ENCODE results near the gene CADM3.

DNA sequence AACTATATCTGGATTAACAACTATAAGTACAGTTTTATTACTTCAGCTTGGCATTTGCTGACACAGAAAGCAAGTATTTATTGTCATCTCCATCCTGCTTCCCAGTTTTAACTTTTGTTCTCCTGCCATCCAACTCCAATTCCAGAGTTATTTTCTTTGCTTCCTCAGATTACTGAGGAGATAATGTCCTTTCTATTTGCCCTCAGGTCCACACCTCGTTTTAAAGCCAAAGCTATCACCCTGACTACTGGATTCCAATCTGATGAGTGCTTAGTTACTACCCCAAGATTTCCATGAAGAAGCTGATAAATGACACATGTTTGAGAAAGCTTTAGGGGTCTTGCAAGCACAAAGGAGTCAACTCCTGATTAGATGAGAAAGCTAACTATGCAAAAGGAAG, 58.5 kb downstream of the CADM3 start:
- TF ChIP-seq, protein P1, sequence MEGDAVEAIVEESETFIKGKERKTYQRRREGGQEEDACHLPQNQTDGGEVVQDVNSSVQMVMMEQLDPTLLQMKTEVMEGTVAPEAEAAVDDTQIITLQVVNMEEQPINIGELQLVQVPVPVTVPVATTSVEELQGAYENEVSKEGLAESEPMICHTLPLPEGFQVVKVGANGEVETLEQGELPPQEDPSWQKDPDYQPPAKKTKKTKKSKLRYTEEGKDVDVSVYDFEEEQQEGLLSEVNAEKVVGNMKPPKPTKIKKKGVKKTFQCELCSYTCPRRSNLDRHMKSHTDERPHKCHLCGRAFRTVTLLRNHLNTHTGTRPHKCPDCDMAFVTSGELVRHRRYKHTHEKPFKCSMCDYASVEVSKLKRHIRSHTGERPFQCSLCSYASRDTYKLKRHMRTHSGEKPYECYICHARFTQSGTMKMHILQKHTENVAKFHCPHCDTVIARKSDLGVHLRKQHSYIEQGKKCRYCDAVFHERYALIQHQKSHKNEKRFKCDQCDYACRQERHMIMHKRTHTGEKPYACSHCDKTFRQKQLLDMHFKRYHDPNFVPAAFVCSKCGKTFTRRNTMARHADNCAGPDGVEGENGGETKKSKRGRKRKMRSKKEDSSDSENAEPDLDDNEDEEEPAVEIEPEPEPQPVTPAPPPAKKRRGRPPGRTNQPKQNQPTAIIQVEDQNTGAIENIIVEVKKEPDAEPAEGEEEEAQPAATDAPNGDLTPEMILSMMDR (conservative IDR thresholded peaks at IDR 0.05): no peak
- no peak for TF ChIP-seq ZFX (IDR thresholded peaks at IDR 0.05)

All from C4-2B (cell line).